ENCODE data around the gene ZEB2.

Gene ZEB2

DNA sequence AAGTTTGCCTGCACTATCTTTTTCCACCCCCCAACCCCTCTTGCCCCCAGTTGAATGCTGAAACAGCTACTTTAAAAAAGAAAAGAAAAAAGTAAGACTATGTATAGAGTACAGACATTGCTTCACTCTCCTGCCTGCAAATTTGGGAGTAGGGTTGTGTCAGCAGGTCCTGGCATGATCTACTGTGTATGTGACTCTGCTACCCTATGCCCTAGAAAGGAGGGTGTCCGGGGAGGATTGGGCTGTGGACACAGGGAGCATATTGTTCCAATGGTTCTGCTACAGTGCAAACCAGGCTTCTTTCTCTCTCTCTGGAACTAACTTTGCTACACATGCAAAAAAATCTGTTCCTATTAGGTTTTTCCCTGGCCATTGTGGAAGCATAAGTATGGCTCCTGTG is 9.9 kb upstream of the ZEB2 start:
- DNase-seq (ENCODE audit: low read depth in 4 of 4, low spot score in 1 of 4) = no peak

DNA sequence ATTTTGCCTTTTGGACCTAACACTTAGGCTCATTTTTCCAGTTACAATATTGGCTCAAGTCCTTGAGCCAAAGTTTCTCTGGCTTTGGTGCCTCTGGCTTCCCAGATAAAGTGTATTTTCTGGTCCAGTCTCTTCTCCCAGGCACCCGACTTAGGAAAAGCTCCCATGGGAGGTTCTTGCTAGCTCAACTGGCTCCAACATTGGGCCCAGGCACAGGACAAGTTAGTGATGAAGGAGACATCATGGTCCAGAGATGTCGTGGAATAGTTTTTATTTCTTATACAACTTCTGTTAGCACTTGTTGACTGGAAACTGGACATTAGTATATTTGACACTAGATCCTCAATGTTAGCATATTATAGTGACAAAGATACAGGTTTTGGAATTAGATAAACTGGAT is 8.2 kb upstream of the ZEB2 start:
- no peak for DNase-seq (ENCODE audit: low read depth in 4 of 4, low spot score in 1 of 4)

DNA sequence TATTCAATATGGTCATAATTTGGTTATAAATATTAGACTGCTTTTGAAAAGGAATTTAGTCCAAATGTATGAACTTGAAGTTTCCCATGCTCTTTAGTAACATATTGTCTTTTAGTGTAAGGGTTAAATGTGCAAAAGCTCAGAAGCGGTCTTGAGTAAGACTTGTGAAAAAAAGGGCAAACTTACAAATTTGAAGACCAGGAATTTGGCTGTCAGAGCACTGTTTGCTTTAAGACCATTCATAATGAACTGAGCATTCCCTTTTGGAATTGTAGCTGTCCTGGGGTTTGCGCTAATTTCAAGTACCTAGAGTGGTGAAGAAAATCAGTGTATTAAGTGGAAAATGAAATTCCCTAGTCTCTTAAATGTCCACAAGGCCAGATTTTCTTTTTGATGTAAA is 6.9 kb upstream of the ZEB2 start:
- no peak for DNase-seq (ENCODE audit: low read depth in 4 of 4, low spot score in 1 of 4)

DNA sequence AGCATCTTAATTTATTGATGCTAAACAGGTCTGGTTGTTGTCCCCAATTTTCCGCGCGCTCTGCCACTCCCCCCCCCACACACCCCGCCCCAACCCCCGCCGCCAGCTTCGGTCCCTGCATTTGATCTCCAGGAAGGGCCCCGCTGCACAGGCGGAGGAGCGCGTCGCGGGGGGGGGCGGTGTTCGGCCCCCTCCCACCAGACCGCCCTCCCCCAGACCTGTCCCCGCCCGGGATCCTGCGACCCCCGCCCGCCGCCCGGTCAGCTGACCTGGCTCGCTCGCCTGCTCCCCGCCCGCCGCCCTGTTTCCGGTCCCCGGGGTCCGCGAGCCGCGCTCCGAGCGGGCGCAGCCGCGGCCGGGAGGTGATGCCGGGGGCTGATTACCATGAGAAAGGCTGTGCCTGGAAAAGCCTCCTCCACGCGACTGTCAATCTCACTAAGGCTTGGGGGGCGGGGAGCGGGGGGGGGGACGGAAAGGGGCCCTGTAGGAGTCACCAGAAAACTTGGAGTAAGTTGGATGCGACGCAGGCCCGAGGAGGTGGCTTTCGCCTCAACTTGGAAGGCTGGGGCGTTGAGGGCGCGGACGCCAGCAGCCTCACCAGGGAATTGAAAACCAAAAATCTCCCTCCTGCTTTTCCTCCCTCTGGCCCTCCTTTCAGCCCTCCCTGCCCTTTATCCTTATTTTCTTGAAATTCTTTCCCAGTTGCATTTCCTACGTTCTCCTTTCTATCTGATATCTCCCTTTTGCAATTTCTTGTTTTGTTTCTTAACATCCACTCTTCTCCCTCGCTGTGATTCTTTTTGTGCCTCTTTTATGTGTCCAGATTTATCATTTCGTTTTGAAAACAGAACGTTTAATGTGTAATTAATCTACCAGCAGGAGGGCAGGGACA is 4.4 kb upstream of the ZEB2 start:
- DNase-seq (ENCODE audit: low read depth in 4 of 4, low spot score in 1 of 4) = no peak

DNA sequence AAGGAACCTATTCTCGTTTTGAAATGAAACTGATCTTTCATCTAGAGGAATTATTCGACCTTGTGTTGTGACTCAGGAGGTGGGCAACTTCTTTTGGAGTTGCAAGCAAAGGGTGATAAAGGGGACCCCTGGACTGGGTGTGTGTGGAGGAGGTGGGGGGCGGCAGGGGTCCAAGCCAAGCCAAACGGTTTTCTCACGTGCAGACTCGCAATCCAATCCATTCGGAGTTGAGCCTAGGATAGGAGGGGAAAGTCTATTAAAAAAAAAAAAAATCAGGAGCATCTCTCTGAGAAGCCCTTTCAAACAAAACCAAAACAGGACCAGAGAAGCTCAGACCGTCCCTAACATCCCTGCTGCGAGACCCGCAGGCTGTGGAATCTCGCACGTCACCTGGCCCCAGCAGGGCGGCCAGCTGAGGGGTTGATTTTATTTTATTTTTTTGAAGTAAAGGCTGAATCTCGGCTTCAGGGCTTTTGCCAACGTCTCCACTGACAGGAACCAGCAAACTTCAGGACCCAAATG is 3.7 kb upstream of the ZEB2 start:
- no peak for DNase-seq (ENCODE audit: low read depth in 4 of 4, low spot score in 1 of 4)

DNA sequence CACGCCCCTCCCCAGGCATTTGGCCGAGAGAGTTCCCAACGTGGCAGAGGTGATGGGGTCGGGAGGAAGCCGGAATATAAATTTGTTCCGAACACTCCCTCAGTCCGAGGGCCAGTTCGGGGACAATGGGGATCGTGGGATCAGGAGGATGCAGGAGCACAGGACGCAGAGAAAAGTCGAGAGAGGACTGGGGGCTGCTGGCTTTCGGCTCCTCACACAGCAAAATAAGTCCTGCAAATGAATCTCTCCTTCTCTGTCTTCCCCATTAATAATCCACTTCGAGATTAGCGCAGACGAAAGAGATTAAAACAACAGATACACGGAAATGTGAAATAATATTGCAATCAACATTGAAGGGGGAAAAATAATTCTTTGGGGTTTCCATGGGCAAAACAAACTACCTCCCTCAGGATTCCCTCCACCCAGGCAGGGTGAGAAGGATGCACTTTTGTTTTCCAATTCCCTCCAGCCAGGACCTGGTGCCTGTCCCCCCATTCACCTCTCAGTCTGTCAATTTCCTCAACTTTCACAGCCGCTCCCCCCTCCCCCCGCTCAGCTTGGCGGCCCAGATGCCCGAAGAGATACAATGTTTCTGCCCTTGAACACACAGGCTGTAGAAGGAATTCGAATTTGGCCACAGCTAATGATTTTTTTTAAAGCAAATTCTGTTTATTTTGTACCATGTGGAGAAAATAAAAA is 3.1 kb upstream of the ZEB2 start:
- DNase-seq (ENCODE audit: low read depth in 4 of 4, low spot score in 1 of 4) = no peak

DNA sequence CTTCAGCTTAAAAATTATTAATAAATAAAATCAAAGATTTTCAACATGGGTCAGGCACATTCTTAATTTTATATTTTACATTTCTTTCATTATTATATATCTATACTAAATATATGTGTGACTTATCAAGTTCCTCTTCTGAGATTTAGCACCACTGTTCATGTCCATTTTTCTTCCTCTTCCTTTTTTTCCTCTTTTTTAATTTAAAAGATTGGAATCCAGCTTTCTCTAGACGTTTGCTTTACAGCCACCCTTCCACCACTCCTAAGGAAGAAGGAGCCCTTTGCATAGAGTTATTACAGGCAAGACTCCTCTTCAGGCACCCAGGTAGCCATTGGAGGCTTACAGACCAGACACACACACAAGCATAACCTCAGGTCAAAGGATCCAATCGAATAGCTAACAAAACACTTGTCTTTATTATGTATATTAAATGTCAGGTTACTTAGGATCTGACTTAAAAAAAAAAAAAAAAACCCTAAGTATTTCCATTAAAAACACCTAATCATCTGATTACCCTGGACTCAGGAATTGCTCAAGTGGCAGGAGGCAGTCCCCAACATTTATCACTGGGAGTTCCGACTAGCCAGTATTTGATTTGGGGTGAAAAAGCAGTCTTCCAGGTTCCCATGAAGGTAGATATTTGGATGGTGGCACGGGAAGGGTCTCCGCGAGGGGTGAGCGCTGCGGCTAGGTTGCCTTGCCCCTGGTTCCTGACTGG is 2.4 kb upstream of the ZEB2 start:
- no peak for DNase-seq (ENCODE audit: low read depth in 4 of 4, low spot score in 1 of 4)

DNA sequence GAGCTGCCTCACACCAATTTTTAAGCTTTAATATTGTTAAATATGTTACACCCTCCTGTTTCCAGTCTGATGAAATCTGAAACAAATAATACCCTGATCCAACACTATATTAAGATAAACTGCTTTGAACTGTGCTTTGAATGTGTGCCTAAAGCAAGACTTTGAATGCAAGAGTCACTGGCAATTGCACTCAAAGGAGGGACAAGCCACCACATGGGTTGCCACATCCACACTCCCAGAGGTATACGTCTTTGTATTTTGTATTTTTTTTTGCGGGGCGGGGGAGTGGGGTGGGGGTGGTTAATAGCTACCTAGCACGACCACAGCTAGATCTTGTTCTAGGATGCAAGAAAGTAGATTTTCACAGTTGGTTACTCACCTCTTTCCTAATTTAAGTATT is 1.8 kb upstream of the ZEB2 start:
- DNase-seq (ENCODE audit: low read depth in 4 of 4, low spot score in 1 of 4) = no peak

DNA sequence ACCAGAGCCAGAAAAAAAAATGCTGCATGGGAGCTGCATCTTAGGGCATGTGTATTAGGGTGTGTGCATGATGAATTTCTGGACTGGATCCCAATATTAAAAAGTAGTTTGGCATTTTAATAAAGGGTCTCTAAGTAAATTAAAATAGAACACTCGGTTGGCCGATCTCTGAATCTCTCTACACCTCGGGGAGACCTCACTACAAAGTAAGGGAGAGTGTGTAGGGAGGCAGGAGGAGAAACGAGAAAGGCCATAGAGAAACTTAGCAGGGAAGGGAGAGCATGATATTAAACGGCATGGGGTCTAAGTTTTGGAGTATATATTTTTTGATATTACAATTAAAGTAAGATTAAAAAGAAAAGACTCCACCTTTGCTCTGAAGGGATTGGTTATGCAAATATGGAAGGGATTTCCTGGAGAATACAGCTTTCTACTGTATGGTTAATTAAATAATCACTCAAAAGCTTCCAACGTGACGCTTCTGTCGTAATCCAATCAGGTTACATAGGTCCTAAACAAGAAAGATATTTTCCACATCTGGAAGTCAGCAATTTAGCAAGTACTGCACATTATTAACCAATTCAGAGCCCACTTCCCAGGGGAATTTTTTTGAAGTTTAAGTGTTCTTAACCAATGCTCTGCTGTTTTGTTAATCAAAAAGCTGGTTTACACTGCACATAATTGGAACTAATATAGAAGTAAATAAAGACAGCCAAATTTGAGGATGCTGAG is 1.0 kb upstream of the ZEB2 start:
- no peak for DNase-seq (ENCODE audit: low read depth in 4 of 4, low spot score in 1 of 4)

DNA sequence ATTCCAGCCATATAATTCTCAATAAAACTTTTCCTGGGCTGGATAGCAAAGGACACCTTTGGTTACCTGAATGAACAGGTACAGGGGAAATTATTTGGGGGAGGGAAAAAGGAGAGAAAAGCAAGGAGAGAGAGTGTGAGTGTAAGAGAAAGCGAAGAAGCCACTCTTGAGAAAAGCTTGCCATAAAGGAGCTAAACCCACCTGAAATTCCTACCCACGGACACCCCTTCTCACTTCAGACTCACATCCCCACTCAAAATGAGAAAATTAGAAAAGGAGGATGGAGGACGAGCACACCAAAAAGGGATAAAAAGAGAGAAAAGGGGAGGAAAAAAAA is 354 bp downstream of the ZEB2 start:
- no peak for DNase-seq (ENCODE audit: low read depth in 4 of 4, low spot score in 1 of 4)

DNA sequence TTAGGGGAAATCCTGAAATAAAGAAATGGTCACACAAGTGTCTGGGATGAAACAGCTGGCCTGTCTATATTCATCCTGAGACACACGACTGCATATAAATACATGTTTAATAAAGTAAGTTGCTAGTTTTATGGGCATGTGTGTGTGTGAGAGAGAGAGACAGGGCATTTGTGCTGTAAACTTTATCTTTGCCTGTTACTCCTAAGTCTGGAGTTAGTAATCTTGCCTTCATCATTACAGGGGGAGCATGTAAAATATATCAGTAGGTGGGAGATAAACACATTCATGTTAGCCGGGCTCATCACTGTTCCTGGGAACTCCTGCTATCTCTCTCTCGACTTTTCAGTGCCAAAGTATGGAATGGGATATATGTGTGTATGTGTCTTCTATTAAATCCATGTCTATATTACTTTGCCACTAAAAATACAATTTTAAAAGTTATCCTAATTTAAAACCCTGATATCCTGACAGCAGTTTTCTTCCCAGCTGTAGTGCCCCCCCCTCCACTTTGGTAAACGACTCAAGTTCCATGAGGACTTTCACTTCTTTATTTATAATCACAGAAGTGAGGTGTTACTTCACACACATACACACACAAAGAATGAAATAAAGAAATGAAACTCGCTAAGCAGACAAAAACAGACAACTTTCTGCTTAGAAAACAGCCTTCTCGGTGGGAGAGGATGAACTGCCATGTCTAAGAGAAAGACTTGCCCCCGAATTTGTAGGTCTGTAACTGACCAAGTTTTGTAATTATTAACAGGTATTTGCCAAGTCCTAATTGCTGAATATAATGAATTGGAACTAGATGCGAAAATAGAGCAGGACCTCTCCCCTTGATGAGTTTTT is 947 bp downstream of the ZEB2 start:
- no peak for DNase-seq (ENCODE audit: low read depth in 4 of 4, low spot score in 1 of 4)

DNA sequence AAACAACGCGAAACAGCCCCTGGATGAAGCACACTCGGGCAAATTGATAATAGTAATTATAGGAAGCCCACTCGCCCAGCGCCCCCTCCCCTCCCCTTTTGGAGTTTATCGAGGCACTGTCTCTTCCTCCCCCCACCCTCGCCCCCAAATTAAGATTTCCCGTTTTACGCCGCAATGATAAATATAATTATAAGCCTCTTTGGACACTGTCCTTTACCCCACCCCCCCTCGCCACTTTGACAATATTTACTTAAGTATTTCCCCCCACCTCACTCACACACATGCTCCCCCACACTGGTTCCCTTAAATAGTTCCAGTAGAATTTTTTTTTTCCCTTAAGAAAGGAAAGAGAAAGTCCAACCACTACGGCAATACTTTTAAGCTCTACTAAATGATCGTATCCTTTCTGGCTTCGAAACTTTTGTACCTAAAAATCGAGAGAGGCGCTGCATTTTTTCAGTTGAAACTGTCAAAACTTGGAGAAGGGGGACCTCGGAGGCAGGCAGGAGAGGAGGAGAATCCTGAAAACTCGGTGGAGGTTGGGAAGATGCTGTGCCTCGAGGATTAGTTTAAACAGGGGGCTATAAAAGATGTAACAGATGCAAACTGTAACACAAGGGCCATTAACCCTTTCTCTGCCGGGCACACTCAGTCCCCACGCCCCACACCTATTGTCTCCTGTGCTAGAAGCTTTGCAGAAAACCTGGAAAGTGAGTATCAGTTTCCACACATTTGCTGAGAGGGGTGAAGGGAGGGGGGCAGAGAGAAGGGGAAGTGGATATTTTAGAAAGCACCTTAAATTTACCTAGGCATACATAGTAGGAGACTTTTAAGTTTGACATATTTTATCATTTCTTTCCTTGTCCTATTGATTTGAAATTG is 1.8 kb downstream of the ZEB2 start:
- DNase-seq (ENCODE audit: low read depth in 4 of 4, low spot score in 1 of 4) = no peak

DNA sequence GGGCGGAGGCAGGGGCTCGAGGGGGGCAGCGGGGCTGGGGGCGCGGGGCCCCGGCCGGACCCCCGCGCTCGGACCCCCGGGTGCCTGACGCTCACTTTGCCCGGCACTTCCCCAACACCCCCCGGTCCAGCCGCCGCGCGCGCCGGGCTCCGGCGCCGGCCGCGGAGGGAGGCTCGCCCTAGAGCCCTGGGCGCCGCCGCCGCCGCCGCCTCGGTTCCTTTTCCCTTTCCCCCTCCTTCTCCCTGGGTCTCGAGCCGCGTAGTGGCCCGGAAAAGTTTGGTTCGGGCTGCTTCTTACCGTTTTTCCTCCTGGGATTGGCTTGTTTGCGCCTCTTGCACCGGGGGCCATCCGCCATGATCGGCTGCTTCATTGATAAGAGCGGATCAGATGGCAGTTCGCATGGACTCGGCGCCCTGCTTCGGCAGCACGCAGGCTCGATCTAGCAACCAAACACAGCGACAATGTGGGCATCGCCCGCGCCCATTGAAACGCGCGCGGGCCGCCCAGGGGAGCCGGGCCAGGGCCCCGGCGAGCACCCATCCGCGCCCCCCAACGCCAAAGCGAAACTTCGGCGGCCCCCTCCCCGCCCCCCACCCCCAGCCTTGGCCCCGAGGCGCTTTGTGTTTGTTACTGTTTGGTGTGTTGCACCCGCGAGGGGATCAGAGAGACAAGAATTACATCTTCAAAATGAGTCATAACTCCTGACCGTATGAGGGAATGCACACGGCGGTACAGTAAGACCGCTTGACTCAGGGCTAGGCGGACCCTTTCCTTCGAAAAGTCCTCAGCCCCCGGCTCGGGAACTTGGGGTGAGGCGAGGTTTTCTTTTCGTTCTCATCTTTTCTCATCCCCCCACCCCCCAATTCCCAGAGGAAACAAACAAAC is 2.7 kb downstream of the ZEB2 start:
- DNase-seq (ENCODE audit: low read depth in 4 of 4, low spot score in 1 of 4) = peak in 1 of 4 experiments; percentile 37

DNA sequence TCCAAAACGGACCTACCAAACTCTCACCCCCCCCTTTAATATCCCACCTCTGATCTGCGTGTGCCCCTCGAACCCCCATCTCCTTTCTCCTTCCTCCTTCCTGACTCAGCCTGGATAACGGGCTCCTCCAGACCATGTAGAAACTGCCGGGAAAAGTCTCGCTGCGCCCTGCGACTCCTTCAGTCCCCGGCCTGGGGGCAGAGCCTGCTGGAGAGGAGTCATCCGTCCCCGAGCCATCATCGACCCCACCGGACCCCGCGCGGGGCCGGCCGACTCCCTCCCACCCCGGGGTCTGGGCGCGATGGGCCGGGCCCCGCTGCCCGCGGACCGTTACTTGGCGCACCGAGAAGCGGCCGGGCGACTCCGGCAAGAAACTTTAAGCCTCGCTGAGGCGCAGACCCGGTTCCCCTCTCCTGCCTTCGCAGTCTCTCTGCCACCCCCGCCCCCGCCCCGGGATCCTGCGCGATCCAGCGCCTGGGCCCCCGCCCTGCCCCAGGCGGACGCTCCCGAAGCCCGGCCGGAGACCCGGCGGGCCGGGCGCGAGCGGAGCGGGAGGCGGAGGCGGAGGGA is 3.4 kb downstream of the ZEB2 start:
- DNase-seq (ENCODE audit: low read depth in 4 of 4, low spot score in 1 of 4) = no peak

DNA sequence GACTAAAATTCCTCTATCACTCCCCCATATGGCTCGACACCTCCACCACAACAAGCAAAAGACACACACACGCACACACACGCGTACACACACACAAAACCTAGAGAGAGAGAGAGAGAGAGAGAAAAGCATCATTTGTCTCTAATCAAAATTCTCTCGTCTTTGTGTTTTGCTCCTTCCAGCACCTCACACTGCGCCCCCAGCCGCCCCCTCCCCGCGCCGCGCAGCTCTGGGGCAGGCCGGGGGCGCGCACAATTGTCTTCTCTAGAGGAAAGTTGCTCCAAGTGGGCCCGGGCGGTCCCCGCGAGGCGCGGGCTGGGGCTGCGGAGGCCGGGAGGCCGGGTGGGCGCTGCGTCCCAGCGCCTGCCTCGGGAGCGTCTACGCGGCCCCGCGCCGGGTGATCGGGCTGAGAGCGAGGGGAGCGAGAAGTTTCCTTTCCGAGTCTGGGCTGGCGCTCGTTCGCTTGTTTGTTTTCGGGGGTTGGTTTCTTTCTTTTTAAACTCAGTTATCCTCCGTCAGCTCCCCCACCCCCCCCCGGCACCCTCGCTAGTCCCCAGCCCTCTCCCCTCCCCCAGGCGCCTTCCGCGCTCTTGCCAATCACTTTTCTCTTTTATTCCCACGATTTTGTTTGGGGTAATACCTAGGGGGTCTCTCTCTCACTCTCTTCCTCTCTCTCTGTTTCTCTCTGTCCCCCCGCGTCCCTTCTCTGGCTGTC is 4.1 kb downstream of the ZEB2 start:
- no peak for DNase-seq (ENCODE audit: low read depth in 4 of 4, low spot score in 1 of 4)

DNA sequence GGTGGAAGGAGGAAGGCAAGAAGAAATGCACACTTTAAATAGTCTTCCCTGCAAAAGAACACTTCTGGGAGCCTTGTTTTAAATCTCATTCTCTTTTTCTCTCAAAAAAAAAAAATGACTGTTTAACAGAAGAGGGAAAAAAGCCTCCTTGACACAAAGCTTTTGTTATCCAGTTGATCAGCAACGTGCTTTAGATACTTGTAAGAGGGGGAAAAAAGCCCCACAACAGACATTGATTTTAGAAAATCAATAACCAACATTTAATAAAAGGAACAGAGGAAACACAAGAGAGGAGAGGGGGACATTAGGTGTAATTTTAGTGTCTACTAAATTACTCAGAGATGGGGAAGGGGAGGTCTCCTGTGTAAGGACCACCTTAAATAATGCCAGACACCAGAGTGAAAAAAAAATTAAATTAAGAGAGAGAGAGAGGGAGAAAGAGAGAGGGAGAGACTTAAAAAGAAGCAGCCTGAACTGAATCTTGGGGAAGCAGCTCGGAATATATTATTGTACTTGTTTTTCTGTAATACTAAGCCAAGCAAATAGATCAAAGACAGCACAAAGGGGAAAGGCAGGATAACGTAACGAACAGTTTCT is 4.7 kb downstream of the ZEB2 start:
- DNase-seq (ENCODE audit: low read depth in 4 of 4, low spot score in 1 of 4) = no peak

DNA sequence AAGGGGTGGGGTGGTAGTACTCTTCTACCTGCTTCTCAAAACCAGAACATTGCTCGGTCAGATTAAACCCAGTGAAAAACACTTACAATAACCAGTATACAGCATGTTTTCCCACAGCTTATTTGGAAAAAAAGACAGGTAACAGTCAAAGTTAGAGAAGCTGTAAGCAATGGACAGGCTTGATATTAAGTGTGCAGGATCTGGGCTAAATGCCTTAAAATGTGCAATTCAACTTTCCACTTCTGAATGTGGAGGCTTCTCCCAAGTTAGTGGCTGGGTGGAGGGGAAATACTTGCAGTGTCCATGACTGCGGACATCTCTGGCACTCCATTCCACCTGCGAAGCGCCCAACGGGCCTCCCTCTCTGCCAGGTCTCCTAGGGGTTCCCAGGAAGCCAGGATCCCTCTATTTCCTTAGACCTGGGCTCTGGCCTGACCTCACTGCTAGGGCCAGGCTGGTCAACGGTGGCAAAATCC is 5.3 kb downstream of the ZEB2 start:
- DNase-seq (ENCODE audit: low read depth in 4 of 4, low spot score in 1 of 4) = no peak
